CD4-positive, alpha-beta T cell treated with Interleukin-4 for 4 hours (primary cell): ENCODE measurements around the gene RHOBTB3.
"Not testable (repeated sequence)": the region's sequence is repeated elsewhere in the genome, so short reads cannot be mapped to it uniquely, and the experiment has no call there.

Source experiments
- DNase-seq: peaks from one replicate; pipeline ENCODE4 v3.0.0-alpha.2; 2020

Gene RHOBTB3

GRCh38 chr5:95730730-95731570, at the start of gene RHOBTB3:
Gene RHOBTB3 (plus strand): TSS chr5:95731336. CDS start chr5:95731683, 347 bp downstream.
- no peak for DNase-seq

DNA sequence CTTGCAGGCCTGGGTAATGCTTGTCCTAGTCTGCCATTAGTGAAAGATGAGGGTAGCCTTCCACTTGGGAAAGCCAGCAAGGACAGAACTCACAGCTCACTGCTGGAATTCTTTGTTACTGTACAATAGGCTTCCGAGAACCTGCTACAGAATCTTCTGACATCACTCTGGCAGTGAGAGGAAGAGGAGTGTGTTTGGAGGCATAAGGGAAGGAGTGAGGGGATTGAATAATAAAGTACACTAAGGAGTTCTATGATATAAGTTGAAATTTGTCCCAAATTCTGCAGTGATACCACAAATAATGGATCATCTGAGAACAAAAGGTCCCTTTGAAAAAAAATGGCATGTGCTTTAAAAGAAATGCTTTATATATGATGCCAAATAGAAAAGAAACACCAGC, 48.2 kb upstream of the RHOBTB3 start, which contains the start of gene SPATA9:
TSS of gene SPATA9 (minus strand) at position 101 of the 400 bp plus-strand sequence. CDS start 137 bp downstream, outside the sequence.
- no peak for DNase-seq

- no peak for DNase-seq
Measured at GRCh38 chr5:95684361-95684760, 46.8 kb upstream of the RHOBTB3 start.

DNA sequence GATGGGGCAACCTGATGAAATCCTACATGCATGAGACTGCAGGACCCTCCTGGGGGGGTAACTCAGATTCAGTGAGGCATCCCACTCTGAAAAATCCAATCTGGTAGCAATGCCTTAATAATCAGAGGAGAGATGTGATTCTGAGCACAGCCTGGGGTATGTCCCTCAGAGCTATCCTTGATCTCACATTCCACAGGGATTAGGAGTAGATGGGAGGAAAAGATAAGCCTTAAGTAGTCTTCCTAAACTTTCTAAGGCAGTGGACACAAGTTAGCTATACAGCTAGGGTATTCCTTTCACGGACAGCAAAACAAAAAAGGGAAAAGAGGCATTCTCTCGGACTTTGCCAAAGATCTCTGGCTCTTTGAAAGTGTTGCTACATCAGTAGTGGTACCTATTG, 44.5 kb upstream of the RHOBTB3 start:
- DNase-seq = no peak

DNA sequence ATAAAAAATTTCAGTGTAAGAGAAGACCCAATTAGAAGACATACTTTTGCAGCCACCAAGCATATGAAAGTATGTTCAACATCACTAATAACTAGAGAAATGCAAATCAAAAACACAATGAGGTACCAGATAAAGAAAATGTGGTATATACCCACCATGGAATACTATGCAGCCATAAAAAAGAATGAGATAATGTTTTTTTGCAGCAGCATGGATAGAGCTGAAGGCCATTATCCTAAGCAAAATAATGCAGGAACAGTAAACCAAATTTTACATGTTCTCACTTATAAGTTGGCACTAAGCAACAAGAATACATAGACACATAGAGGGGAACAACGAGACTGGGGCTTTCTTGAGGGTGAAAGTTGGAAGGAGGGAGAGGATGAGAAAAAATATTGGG, 41.5 kb upstream of the RHOBTB3 start:
- no peak for DNase-seq

GRCh38 chr5:95690333-95690732, 40.8 kb upstream of the RHOBTB3 start:
- no peak for DNase-seq

DNA sequence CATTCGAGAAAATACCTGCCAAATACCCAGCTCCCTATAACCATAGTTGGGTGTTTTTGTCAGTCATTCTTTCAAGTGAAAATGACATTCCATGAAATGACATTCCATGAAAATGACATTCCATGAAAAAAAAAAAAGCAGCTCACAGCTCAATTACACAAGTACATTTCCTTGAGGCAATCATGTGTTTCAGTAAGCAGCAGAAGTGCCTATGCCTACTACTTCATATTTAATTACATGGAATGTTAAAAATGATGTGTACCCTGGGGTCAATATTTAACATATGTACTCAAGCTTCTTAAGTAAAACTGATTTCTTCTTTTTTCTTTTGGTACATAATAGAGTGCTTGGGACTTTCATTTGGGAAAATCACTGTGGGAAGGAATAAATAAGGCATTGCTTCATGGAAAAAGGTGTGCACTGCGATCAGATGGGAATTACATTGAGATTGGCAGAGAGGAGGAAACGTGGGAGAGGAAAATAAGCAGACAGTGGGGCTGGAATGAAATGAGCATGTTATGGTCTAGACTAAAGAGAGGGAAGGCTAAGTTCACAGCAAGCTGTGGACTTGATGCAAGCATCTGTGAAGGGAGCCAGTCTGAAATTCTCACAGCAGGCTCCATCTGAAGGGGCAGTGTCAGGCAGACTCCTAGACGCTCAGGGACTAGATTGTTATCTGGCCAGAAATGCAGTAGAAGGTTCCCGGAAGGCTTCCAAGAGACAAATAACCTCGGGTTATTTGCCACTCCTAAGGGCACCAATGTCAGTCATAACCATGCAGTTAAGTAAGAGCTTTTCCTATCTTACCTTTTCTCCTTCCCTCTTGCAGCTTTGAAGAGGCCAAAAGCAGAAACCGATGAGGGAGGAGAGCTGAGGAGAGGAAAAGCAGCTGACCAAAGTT, 33.1 kb upstream of the RHOBTB3 start:
- no peak for DNase-seq

DNA sequence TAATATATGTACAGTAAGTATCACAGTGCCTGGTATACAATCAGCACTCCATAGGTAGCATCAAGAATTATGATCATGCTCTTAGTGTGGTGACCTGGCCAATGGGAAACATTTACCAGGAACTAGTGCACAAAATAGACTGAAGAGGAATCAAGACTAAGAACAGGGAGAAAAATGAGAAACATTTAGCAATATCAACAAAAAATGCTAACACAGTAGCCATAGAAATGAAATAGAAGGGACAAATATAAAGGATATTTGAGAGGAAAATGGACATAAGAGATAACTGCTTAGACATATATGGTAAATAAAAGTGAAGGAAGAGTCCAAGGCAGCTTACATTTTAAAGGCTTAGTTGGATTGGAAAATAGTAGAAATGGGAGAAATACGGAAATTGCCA, 31.8 kb upstream of the RHOBTB3 start:
- DNase-seq = no peak

- no peak for DNase-seq
Measured at GRCh38 chr5:95701074-95701473, 30.1 kb upstream of the RHOBTB3 start.

DNA sequence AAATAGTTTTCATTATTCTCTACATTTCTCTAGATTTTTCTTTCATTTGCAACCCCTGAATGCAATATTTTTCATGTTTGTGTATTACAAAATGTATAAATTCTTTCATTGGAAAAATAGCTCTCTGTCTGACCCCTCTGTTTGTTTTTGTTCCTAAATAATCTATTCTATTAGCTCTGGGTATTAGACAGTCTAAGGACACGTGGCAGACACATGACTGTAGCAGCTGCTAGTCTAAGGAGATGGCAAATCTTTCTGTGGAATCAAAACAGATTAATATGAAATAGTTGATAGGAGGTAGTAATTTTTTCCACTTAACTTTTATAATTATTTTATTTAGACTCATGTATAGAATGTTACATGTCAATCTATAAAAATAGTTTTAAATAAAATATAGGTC, 27.0 kb upstream of the RHOBTB3 start:
- DNase-seq = no peak

GRCh38 chr5:95706196-95706595, 24.9 kb upstream of the RHOBTB3 start:
- not testable (repeated sequence) for DNase-seq

- no peak for DNase-seq
Measured at GRCh38 chr5:95707055-95707454, 24.1 kb upstream of the RHOBTB3 start.

GRCh38 chr5:95707534-95708188, 23.5 kb upstream of the RHOBTB3 start:
- not testable (repeated sequence) for DNase-seq

DNA sequence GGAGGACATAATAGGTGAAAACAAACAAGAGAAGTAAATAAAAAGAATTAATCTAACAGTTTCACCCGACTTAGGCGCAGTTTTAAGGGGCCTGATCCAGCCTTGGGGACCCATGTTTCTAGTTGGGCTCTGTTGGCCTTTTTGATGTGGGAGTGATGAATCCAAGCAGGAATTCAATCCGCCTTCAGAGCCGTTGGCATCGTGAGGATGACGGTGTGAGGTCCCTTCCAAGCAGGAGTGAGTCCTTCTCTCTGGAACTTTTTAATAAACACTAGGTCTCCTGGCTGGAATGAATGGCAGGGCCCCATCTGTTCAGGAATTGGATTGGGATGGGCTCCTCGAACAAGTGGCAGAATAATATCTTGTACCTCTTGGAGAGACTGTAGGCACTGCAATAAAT, 22.3 kb upstream of the RHOBTB3 start:
- no peak for DNase-seq

GRCh38 chr5:95709967-95710650, 21.0 kb upstream of the RHOBTB3 start:
- no peak for DNase-seq

DNA sequence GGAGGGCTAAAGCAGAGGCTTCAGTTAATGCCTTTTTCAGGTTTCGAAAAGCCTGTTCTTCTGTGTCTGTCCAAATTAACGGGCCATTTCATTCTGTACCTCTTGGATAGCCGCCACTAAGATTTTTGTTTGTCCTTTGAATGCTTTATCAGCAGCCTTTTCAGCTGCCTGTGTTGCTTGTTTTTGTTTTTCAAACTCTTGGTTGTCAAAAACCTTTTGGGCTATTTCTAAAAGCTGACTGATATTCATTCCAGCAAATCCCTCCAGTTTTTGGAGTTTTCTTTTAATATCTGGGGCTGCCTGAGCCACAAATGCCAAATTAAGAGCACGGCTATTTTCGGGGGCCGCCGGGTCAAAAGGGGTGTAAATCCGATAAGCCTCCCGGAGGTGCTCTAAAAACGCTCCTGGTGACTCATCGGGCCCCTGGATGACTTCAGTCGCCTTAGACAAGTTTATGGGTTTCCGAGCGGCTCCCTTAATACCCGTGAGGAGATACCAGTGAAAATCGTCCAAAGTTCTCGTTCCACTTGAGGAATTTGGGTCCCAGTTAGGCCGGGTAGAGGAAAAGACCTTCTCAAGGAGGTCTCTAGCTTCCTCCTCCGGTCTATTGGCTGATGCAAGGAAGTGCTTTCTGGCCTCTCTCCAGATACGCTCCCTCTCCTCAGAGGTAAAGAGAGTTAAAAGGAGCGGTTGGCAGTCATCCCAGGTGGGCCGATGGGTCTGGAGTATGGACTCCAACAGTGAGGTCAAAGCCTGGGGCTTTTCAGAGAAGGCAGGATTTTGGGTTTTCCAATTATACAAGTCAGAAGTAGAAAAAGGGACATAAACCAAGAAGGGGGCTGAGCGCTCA, 20.3 kb upstream of the RHOBTB3 start:
- DNase-seq = not testable (repeated sequence)

GRCh38 chr5:95711501-95712346, 19.4 kb upstream of the RHOBTB3 start:
- DNase-seq = no peak

GRCh38 chr5:95712347-95712958, 18.7 kb upstream of the RHOBTB3 start:
- DNase-seq = no peak

DNA sequence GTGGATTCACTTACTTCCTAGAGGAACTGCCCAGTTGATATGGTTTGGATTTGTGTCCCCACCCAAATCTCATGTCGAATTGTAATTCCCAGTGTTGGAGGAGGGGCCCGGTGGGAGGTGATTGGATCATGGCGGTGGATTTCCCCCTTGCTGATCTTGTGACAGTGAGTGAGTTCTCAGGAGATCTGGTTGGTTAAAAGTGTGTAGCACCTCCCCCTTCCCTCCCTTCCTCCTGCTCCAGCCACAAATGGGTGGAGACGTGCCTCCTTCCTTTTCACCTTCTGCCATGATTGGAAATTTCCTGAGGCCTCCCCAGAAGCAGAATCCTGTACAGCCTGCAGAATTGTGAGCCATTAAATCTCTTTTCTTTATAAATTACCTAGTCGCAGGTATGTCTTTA, 17.9 kb upstream of the RHOBTB3 start:
- not testable (repeated sequence) for DNase-seq
